T47D (cell line): ENCODE results near the gene TASOR2.
A peak's percentile ranks its signal among the peaks of the same experiment; 100 is the strongest.

Source experiments
- DNase-seq, 2 experiments: peaks; one replicate each; pipeline versions ENCODE4 v3.0.0 to v3.0.0-alpha.2; 2011 to 2012; ENCODE audit warnings: low read depth in 1 of 2, low spot score in 1 of 2
- JUND ChIP-seq: IDR thresholded peaks from 2 replicates; pipeline ENCODE4 v1.6.1; 2012; ENCODE audit warnings: low read depth
- in situ Hi-C: cut with HindIII; loops from 2 replicates; pipeline ENCODE4 v1.10.0; 2016; ENCODE audit warnings: low sequenced_read_pairs, low pct_unique_long_range_greater_than_20kb

TASOR2 gene

GRCh38 chr10:5662708-5663579 is 21.7 kb upstream of the TASOR2 start:
- no peak for TF ChIP-seq JUND
- in situ Hi-C loops, result no loop called here
- no peak for DNase-seq

- no peak for TF ChIP-seq JUND
- in situ Hi-C loops, result no loop called here
- peak in 1 of 2 experiments; percentile 63 for DNase-seq
Measured at GRCh38 chr10:5663692-5664427, 20.8 kb upstream of the TASOR2 start.

- no peak for TF ChIP-seq JUND
- in situ Hi-C loops, result no loop called here
- no peak for DNase-seq
Measured at GRCh38 chr10:5665373-5666007, 19.1 kb upstream of the TASOR2 start.

GRCh38 chr10:5666008-5666840 is 18.4 kb upstream of the TASOR2 start, which contains the start of gene ASB13:
Gene ASB13, minus strand, starts transcription at chr10:5666595. Its CDS starts 44 bp downstream, at chr10:5666551.
- DNase-seq, result peak; percentile 84 to 85
- TF ChIP-seq JUND, result no peak

GRCh38 chr10:5666841-5667630 is 17.6 kb upstream of the TASOR2 start:
- no peak for TF ChIP-seq JUND
- no peak for DNase-seq
- in situ Hi-C loops, result no loop called here

More at GRCh38 chr10:5666008-5666840, 18.4 kb upstream of the TASOR2 start, which contains the start of gene ASB13:
- in situ Hi-C loops, result no loop called here

GRCh38 chr10:5668429-5668828 is 16.2 kb upstream of the TASOR2 start:
- TF ChIP-seq JUND, result no peak; the same call in 1 of the 2 replicates
- in situ Hi-C loops, result no loop called here
- DNase-seq, result peak in 1 of 2 experiments; percentile 55

GRCh38 chr10:5669604-5670003 is 15.0 kb upstream of the TASOR2 start:
- DNase-seq, result no peak
- TF ChIP-seq JUND, result no peak
- in situ Hi-C loops, result no loop called here

GRCh38 chr10:5670662-5671375 is 13.8 kb upstream of the TASOR2 start:
- in situ Hi-C loops, result no loop called here
- no peak for DNase-seq
- TF ChIP-seq JUND, result no peak

- TF ChIP-seq JUND, result no peak
- no peak for DNase-seq
- in situ Hi-C loops, result no loop called here
Measured at GRCh38 chr10:5678397-5679036, 6.1 kb upstream of the TASOR2 start.

- TF ChIP-seq JUND, result no peak
- no peak for DNase-seq
- in situ Hi-C loops, result no loop called here
Measured at GRCh38 chr10:5679037-5679435, 5.6 kb upstream of the TASOR2 start.
